GM19452 (cell line): ENCODE data around the gene ENKD1.
"Not testable (repeated sequence)": the region's sequence is repeated elsewhere in the genome, so short reads cannot be mapped to it uniquely, and the experiment has no call there.

Experiments used
- ATAC-seq: cut with Tn5 transposase; IDR thresholded peaks from one replicate; pipeline ENCODE4 v1.9.1; 2021; ENCODE audit not compliant: unreplicated experiment

The ENKD1 gene

GRCh38 chr16:67666559-67667452, at the start of gene ENKD1, which contains the start of gene C16orf86:
Gene ENKD1, minus strand, starts transcription at chr16:67666750. Its CDS starts 308 bp downstream, at chr16:67666442.
Gene C16orf86, plus strand, starts transcription at chr16:67666814. Its CDS starts 157 bp downstream, at chr16:67666971.
- no peak for ATAC-seq

GRCh38 chr16:67716097-67716496, 49.5 kb upstream of the ENKD1 start:
- ATAC-seq: no peak

GRCh38 chr16:67714522-67714921, 48.0 kb upstream of the ENKD1 start:
- no peak for ATAC-seq

GRCh38 chr16:67713647-67714273, 47.2 kb upstream of the ENKD1 start:
- ATAC-seq: no peak

GRCh38 chr16:67710607-67711006, 44.1 kb upstream of the ENKD1 start:
- ATAC-seq: no peak

GRCh38 chr16:67709050-67709449, 42.5 kb upstream of the ENKD1 start:
- ATAC-seq: no peak

- no peak for ATAC-seq
These were observed 41.8 kb upstream of the ENKD1 start for GRCh38 chr16:67708368-67708771.

- ATAC-seq: no peak
These were observed 41.2 kb upstream of the ENKD1 start for GRCh38 chr16:67707790-67708189.

- ATAC-seq: no peak
These were observed 40.7 kb upstream of the ENKD1 start for GRCh38 chr16:67707210-67707609.

- ATAC-seq: no peak
These were observed 37.6 kb upstream of the ENKD1 start for GRCh38 chr16:67704110-67704509.

GRCh38 chr16:67703626-67704025, 37.1 kb upstream of the ENKD1 start:
- ATAC-seq: no peak

GRCh38 chr16:67702130-67702529, 35.6 kb upstream of the ENKD1 start:
- ATAC-seq: no peak

- no peak for ATAC-seq
These were observed 34.9 kb upstream of the ENKD1 start for GRCh38 chr16:67701420-67701819.

GRCh38 chr16:67699265-67699664, 32.7 kb upstream of the ENKD1 start:
- no peak for ATAC-seq

GRCh38 chr16:67697422-67698185, 31.1 kb upstream of the ENKD1 start:
- ATAC-seq: no peak

- no peak for ATAC-seq
These were observed 28.1 kb upstream of the ENKD1 start for GRCh38 chr16:67694611-67695010.

GRCh38 chr16:67693517-67694285, 27.2 kb upstream of the ENKD1 start:
- ATAC-seq: not testable (repeated sequence)

GRCh38 chr16:67685388-67686112, 19.0 kb upstream of the ENKD1 start:
- no peak for ATAC-seq

- ATAC-seq: no peak
These were observed 17.2 kb upstream of the ENKD1 start for GRCh38 chr16:67683767-67684166.
